ENCODE results near the gene HOXD3. TPM values are rescaled to one million over a fixed set of nuclear protein-coding genes. Genes with fewer than 3 reads are reported as not detected.

Gene HOXD3
- total and polyA plus RNA-seq, 2 of the 8 experiments (the other 6 are each of a cell fraction or from before 2014, with no cell fraction given) = not detected

DNA sequence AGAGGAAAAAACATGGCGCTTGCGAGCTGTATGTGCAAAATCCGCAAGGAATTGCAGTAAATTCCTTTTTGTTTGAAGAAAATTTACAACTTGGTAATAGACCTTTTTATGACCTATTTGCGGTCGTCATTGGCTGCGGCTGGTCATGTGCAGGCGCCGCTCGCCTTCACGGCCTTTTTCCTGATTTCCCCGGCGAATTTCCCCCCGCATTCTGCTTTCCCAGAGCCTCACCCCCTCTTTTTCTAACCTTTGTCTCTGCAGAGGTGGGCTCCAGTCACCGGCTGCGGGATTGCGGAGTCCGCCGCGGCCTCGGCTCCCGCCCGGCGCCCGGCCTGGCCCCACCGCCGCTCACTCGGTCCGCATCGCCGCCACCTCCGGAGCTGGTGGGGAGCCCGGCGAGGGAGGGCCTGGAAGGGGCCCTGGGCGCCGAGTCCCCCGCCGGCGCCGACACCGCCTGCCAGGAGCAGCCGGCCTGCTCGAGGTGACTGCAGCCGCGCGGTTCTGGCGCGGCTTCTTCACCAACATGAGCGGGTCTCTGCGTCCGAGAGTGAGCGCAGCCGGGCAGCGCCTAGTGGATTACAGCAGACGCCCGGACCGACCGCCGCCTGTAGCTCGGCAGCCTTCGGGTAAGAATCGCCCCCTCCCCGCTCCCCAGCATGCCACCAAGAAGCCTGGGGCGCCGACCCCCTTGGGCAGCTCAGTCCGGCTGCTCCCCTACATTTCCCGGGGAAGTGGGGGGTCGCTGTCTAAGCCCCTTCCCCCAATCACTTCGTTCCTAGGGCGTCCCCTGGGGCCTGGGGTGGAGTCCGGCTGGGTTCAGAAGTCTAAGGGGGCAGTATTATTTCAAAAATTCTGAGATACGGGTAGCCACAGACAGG is 20.5 kb upstream of the HOXD3 start (continued):
- TF ChIP-seq RNF2 (IDR thresholded peaks at IDR 0.05; ENCODE audit: borderline replicate concordance, low read depth, low read length, missing control alignments, poor library complexity, severe bottlenecking) = peak; percentile 85
- no peak for TF ChIP-seq PHF8 (conservative IDR thresholded peaks at IDR 0.05; ENCODE audit: low read depth, low read length)
- peak; percentile 60; the same call in 1 of the 2 replicates for TF ChIP-seq CBX8 (IDR thresholded peaks at IDR 0.05; ENCODE audit: borderline replicate concordance, low read depth, low read length)
- no peak for TF ChIP-seq GABPA (IDR thresholded peaks at IDR 0.05; ENCODE audit: borderline replicate concordance, insufficient read depth, low read length)
